GM19397 (cell line): ENCODE data around the gene PSG2.
"Not testable (repeated sequence)": the region's sequence is repeated elsewhere in the genome, so short reads cannot be mapped to it uniquely, and the experiment has no call there.

Experiments
- ATAC-seq: cut with Tn5 transposase; IDR thresholded peaks from one replicate; pipeline ENCODE4 v1.9.1; 2021; ENCODE audit warnings: mild to moderate bottlenecking, moderate library complexity; ENCODE audit not compliant: unreplicated experiment

The PSG2 gene

GRCh38 chr19:43082601-43083000 lies at the start of gene PSG2:
TSS of gene PSG2 (minus strand) at chr19:43082701. CDS start at chr19:43082569, 132 bp downstream.
- ATAC-seq = not testable (repeated sequence)

GRCh38 chr19:43131281-43131842 lies 48.9 kb upstream of the PSG2 start:
- ATAC-seq = not testable (repeated sequence)

DNA sequence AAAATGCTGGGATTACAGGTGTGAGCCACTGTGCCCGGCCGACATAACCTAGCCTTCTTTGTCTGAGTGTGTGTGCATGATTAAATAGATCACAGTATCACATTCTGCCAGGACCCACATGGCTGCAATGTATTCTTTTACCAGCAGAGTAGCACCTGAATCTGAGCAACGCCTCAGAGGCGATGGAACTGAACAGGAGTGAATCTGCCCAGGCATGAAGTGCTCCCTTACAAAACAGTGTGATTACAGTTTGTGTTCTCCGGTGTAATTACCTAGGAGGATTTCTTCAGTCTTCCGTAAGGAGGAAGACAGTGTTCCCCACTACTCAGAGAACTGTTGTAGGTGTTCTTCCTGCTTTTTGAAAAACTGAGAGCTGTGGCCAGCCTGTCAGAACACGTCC lies 46.7 kb upstream of the PSG2 start:
- not testable (repeated sequence) for ATAC-seq

- ATAC-seq = not testable (repeated sequence)
Observed at GRCh38 chr19:43127336-43127735, 44.8 kb upstream of the PSG2 start.

- ATAC-seq = no peak
Observed at GRCh38 chr19:43126720-43127119, 44.2 kb upstream of the PSG2 start.

DNA sequence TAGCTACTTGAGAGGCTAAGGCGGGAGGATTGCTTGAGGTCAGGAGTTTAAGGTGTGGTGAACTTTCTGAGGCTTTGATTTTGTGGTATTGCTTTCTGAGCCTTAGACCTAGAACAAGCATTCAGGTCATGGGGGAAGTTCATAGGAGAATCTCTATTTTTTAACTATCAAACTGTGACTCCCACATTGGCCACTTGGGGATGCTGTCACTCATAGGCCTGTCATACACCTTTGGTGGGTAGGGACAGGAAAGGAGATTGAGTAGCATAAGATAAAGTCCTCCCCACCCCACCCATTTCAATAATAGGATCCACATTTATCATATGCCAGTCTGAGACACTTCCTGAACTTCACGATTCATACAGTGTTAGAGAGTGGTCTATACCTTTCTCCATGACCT lies 41.9 kb upstream of the PSG2 start:
- no peak for ATAC-seq

GRCh38 chr19:43120433-43121026 lies 38.0 kb upstream of the PSG2 start:
- not testable (repeated sequence) for ATAC-seq

GRCh38 chr19:43119526-43119925 lies 37.0 kb upstream of the PSG2 start:
- not testable (repeated sequence) for ATAC-seq

- ATAC-seq = not testable (repeated sequence)
Observed at GRCh38 chr19:43116421-43116820, 33.9 kb upstream of the PSG2 start.

DNA sequence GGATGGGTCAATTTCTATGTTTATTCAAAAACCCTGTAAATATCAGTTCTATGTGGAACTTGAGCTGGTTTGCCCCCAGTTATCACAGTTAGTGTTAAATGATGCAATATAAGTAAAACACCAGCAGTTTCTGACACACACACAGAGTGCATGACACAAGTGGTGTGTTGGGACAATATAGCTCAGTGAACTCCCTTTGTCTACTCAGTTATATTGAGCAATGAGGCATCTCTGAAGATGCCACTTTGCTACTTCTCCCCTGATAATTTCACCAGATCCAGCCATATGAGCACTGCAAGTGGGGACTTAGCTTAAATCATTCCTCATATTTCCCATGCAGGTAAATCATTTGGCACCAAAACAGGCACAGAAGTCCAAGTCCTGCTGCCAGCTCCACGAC lies 33.0 kb upstream of the PSG2 start:
- ATAC-seq = not testable (repeated sequence)

- not testable (repeated sequence) for ATAC-seq
Observed at GRCh38 chr19:43115064-43115463, 32.6 kb upstream of the PSG2 start.

- not testable (repeated sequence) for ATAC-seq
Observed at GRCh38 chr19:43114626-43115025, 32.1 kb upstream of the PSG2 start.

DNA sequence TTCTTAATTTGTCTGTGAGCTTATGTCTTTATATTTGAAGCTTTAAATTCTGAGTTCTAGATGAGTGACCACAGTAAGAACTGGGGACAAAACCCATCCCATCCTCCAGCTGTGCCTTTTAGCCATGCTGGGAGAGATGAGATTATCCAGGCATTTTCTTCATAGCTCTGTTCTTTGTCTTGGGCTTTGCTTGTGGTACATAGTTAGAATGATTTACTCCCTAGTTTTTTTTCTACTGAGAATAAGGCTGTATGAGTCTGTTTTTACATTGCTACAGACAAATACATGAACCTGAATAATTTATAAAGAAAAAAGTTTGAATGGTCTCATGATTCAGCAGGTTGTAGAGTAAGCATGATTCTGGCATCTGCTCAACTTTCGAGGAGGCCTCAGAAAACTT lies 24.9 kb upstream of the PSG2 start:
- not testable (repeated sequence) for ATAC-seq

- ATAC-seq = no peak
Observed at GRCh38 chr19:43105496-43105895, 23.0 kb upstream of the PSG2 start.

DNA sequence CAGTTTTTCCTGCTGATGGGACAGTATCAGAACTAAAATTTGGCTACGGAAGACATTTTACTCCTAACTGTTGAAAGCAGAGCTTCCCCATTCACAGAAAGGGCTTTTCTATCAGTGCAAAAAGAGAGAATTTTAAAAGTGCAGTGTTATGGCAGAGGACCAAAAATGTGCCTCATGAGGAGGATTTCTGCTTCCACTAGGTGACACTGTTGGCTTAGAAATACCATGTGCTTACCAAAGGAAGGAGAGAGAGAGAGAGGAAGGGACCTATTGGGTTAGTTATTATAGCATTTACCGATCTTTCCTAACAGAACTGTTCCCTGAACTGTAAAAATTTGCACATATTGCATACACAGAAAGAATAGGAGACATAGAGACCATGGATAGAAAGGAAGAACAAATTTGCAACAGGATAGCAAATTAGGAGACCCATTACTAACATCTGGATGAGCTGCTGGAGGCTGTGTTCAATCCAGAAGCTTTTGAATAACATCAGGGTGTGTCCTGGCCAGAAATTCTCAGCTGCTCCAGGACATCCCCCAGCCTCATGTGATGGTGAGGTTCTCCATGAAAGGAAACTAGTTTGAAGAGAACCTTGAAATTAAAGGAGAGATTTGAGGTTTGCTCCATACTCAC lies 21.8 kb upstream of the PSG2 start:
- ATAC-seq = not testable (repeated sequence)

- no peak for ATAC-seq
Observed at GRCh38 chr19:43101950-43102349, 19.4 kb upstream of the PSG2 start.

DNA sequence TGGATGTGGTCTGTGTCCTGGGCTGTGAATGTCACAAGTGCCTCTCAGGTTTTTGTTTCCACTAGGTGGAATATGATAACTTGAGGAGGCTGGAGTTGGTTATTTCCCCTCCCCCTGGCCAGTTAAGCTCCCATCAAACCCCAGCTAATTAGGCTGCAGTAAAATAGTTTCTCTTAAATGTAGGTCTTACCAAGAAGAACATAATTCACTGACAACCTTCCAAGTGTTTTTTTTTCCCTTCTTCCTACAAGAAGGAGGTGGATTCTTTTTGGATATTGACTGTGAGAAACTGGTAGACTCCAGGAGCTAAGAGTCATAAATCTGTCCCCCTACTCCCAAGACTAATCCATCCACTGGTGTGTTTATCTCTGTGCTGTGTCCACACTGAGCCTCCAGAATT lies 15.9 kb upstream of the PSG2 start:
- ATAC-seq = not testable (repeated sequence)

DNA sequence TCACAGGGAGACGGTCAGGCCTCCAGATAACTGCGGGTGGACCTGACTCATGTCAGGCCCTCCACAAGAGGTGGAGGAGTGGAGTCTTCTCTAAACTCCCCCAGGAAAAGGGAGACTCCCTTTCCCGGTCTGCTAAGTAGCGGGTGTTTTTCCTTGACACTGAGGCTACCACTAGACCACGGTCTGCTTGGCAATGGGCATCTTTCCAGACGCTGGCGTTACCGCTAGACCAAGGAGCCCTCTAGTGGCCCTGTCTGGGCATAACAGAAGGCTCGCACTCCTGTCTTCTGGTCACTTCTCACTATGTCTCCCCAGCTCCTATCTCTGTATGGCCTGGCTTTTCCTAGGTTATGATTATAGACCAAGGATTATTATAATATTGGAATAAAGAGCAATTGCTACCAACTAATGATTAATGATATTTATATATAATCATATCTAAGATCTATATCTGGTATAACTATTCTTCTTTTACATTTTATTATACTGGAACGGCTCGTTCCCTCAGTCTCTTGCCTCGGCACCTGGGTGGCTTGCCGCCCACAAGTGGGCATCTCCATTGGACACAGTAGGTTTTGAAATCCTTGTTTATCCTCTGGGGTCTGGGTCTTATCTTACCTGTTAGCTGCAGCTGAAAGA lies 5.3 kb upstream of the PSG2 start:
- not testable (repeated sequence) for ATAC-seq

- ATAC-seq = not testable (repeated sequence)
Observed at GRCh38 chr19:43085796-43086530, 3.5 kb upstream of the PSG2 start.

DNA sequence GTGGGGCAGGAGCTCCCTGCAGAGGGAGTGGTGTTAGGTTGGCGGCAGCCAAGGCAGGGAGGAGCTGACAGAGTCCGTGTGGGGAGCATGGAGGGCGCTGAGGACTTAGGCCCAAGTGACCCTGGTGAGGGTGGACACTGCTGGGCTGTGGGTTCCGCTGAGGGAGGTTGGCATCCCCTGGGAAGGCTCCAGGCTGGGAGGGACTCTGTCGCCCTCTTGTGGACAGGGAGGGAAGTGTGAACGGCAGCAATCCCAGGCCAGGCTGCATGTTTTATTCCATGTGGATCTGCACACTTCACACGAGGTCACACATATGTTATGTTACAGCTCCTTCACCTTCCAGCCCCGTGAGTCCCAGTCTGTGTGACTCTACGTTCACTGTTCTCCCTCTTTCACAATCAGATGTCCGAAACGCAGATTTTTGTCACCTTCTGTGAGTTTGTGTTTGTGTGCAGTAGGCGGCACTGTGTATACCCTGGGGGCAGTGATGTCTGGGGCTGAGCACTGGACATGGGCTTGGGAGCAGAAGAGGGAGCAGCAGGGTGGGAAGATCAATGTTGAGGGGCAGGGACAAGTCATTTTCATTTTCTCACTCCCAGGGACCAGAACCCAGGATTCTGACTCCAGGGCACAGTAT lies 1.8 kb upstream of the PSG2 start:
- not testable (repeated sequence) for ATAC-seq

- ATAC-seq = not testable (repeated sequence)
Observed at GRCh38 chr19:43083721-43084120, 1.2 kb upstream of the PSG2 start.
